GM19328 (cell line): Measurements from ENCODE around the gene GSTT4.
"Not testable (repeated sequence)": the region's sequence is repeated elsewhere in the genome, so short reads cannot be mapped to it uniquely, and the experiment has no call there.

ENCODE experiments used
- ATAC-seq: cut with Tn5 transposase; IDR thresholded peaks from one replicate; pipeline ENCODE4 v1.9.1; 2021; ENCODE audit warnings: mild to moderate bottlenecking, moderate library complexity; ENCODE audit not compliant: unreplicated experiment

GSTT4 gene

GRCh38 chr22:24026056-24026455 lies 20.8 kb upstream of the GSTT4 start:
- ATAC-seq = no peak

- ATAC-seq = no peak
Observed at GRCh38 chr22:24025475-24025874, 20.2 kb upstream of the GSTT4 start.

GRCh38 chr22:24024354-24024753 lies 19.1 kb upstream of the GSTT4 start:
- ATAC-seq = no peak

- no peak for ATAC-seq
Observed at GRCh38 chr22:24023204-24023789, 18.0 kb upstream of the GSTT4 start.

GRCh38 chr22:24021304-24021703 lies 16.1 kb upstream of the GSTT4 start:
- no peak for ATAC-seq

GRCh38 chr22:24016156-24016555 lies 10.9 kb upstream of the GSTT4 start:
- ATAC-seq = no peak

GRCh38 chr22:24011735-24012068 lies 6.4 kb upstream of the GSTT4 start:
- ATAC-seq = no peak

- no peak for ATAC-seq
Observed at GRCh38 chr22:24010018-24010391, 4.8 kb upstream of the GSTT4 start.

- ATAC-seq = no peak
Observed at GRCh38 chr22:24009227-24010017, 4.2 kb upstream of the GSTT4 start.

- ATAC-seq = no peak
Observed at GRCh38 chr22:24008381-24009226, 3.4 kb upstream of the GSTT4 start.

GRCh38 chr22:24008022-24008283 lies 2.7 kb upstream of the GSTT4 start:
- no peak for ATAC-seq

- ATAC-seq = no peak
Observed at GRCh38 chr22:24007253-24008021, 2.2 kb upstream of the GSTT4 start.

- no peak for ATAC-seq
Observed at GRCh38 chr22:24006914-24007214, 1.6 kb upstream of the GSTT4 start.

GRCh38 chr22:24006207-24006913 lies 1.1 kb upstream of the GSTT4 start:
- ATAC-seq = no peak

GRCh38 chr22:24003887-24004286 lies 1.4 kb downstream of the GSTT4 start:
- no peak for ATAC-seq

- ATAC-seq = no peak
Observed at GRCh38 chr22:24002851-24003250, 2.4 kb downstream of the GSTT4 start.

GRCh38 chr22:24002272-24002671 lies 3.0 kb downstream of the GSTT4 start:
- ATAC-seq = no peak

GRCh38 chr22:24001314-24001713 lies 3.9 kb downstream of the GSTT4 start:
- no peak for ATAC-seq

- not testable (repeated sequence) for ATAC-seq
Observed at GRCh38 chr22:23999779-24000178, 5.5 kb downstream of the GSTT4 start.

GRCh38 chr22:23997092-23997491 lies 8.2 kb downstream of the GSTT4 start:
- no peak for ATAC-seq

- not testable (repeated sequence) for ATAC-seq
Observed at GRCh38 chr22:23993581-23994177, 11.6 kb downstream of the GSTT4 start.
